Adrenal gland (tissue), 12 donors: ENCODE measurements around the gene KLK14. TPM values are rescaled to one million over a fixed set of nuclear protein-coding genes. Genes with fewer than 3 reads are reported as not detected.

Source experiments
- DNase-seq, 7 donors: peaks; one replicate each; pipeline ENCODE4 v3.0.0-alpha.2; 2019 to 2020
- H3K27ac ChIP-seq, 5 donors: fragments of 200-600 bp; sonication (generic) in 4 of 5; 1 replicate in 3 of 5; 2 replicates in 2 of 5; pipeline versions ENCODE4 v1.5.1 to v1.8.0; 2016 to 2020; ENCODE audit warnings: mild to moderate bottlenecking in 1 of 5
- H3K27me3 ChIP-seq: fragments of 200-600 bp; 2 replicates; pipeline ENCODE4 v1.8.0; 2021
- H3K36me3 ChIP-seq, 2 donors: fragments of 200-600 bp; replicated peaks in 1 of 2; 1 replicate in 1 of 2; 2 replicates in 1 of 2; pipeline versions ENCODE4 v1.5.1 to v1.8.0; 2018 to 2022
- H3K4me1 ChIP-seq, 2 donors: fragments of 200-600 bp; replicated peaks in 1 of 2; 1 replicate in 1 of 2; 2 replicates in 1 of 2; pipeline versions ENCODE4 v1.5.1 to v1.8.0; 2018 to 2021
- H3K4me3 ChIP-seq, 4 donors: fragments of 200-600 bp; sonication (generic) in 3 of 4; one replicate each; pipeline ENCODE4 v1.5.1; 2016 to 2018
- H3K9me3 ChIP-seq, 3 donors: fragments of 200-600 bp; sonication (generic) in 1 of 3; replicated peaks in 1 of 3; 1 replicate in 2 of 3; 2 replicates in 1 of 3; pipeline versions ENCODE4 v1.5.1 to v1.8.0; 2016 to 2021
- POLR2A ChIP-seq, 2 donors: fragments of 450-650 bp; IDR thresholded peaks; one replicate each; pipeline ENCODE4 v1.6.1; 2017; ENCODE audit warnings: antibody characterized with exemption in 2 of 2, mild to moderate bottlenecking in 2 of 2, moderate library complexity in 1 of 2
- WGBS, 4 donors: extraction: QIAGEN DNeasy Blood & Tissue Kit in 2 of 4; methylation state at CpG; one replicate each; pipeline versions ENCODE4 v1.1.5 to v1.1.7; 2013 to 2017; 5-methylcytosine and 5-hydroxymethylcytosine counted together
- intact Hi-C, 2 donors: fragments of 100-400 bp; cut with DNase I; formaldehyde crosslinking; loops; one replicate each; pipeline versions ENCODE4 v1.14.1 to v1.15.0; 2022 to 2023
- polyA plus RNA-seq, 3 donors: library from polyadenylated mRNA; stranded (reverse); fragments of 200-250 nt in 2 of 3; fragments of 350-450 nt in 1 of 3; fragmentation: Illumina TruSeq in 1 of 3; extraction: RNeasy Lipid Tissue Mini Kit (QIAGEN cat#74804) in 1 of 3; gene quantifications; one replicate each; pipeline ENCODE4 v1.2.3, GENCODE V29; 2013 to 2014
- total RNA-seq, 9 donors: library from RNA; depleted of rRNA in 4 of 9; stranded (reverse); fragments of >200 nt in 4 of 9; fragments of 120-200 nt in 1 of 9; fragmentation: NEBNext Ultra II Directional in 1 of 9; extraction: Animal tissue kit (Norgen Biotek cat#: 25700) in 1 of 9; gene quantifications; one replicate each; pipeline versions ENCODE4 v1.1.0 to v1.2.4, GENCODE V29; 2013 to 2023
- TF ChIP-seq, protein P1 (sequence below), 6 experiments: fragments of 450-650 bp in 4 of 6; fragments of 200-600 bp in 2 of 6; sonication (generic) in 1 of 6; IDR thresholded peaks; 1 replicate in 5 of 6; 2 replicates in 1 of 6; pipeline versions ENCODE4 v1.5.1 to v1.8.0; 2016 to 2021; ENCODE audit warnings: antibody characterized with exemption in 6 of 6, mild to moderate bottlenecking in 2 of 6, moderate library complexity in 1 of 6
- donor health status: healthy with polysubstance abuse.
- donor health status: Bipolar disorder and iron deficiency.
- donor health status: DM: yes; HTN: yes; CAD: no.
- donor health status: DM: no; HTN: no; CAD: no.
- donor health status: DM: no; HTN: no; CAD: no.
- donor health status: DM: yes; HTN: yes; CAD: no.

Gene KLK14
- total and polyA plus RNA-seq, 12 donors, result 0.25 to 0.81 (median 0.57) TPM; not detected in 8

DNA sequence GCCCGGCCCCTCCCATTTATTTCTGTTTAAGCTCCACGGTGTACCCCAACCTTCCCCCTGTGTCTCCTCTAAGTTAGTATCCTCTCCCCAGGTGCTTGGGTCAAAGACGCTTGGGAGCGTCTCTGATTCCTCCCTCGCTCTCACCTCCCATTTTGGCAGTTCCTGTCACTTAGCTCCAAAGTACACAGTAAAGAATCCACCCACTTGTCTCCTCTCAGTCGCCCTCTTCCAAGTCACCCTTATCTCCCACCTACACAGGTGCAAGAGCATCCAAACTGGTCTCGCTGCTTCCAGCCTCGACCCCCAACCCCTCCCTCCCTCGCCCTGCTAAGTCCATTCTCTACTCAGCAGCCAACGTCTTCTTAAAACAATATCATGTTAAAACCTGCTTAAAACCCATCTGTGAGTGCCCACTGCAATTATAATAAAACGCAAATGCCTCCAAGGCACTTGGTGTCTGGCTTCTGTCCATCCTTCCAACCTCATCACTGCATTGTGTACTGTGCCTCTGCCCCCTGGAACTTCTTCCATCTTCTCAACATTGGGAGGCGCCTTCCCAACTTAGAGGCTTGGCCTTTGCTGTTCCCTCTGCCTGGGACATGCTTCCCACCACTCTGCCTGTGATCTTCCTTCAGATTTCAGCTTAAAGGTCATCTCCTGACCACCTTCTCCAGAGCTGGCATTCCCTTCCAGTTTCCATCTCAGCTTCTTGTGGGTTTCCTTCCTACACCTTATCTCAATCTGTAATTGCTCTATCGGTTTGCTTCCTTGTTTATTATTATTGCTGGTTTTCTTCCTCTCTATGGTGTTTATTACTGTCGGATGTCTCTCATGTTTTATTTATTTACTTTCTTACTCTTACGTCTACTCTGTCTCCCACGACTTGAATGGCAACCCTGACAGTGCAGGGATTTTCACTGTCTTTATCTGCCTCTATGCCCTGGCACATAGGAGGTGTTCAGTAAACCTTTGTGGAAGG, 9.5 kb upstream of the KLK14 start:
- no peak for DNase-seq
- 67 to 71% (median 71%) methylated on average over 16 of the region's 16 CpGs for WGBS, 4 donors
- no peak overlapping the region for H3K27ac ChIP-seq
- intact Hi-C loops, result loop anchor here (10.0 kb wide), 3 partner anchors 77 to 167 kb away; partner anchors contain the start of gene KLK10 (in 1 of the 2)
- H3K4me3 ChIP-seq, result no peak overlapping the region
- H3K4me1 ChIP-seq, result no peaks in the 10 kb centered on the region
- H3K36me3 ChIP-seq, result no peaks in the 10 kb centered on the region
- TF ChIP-seq POLR2A (IDR thresholded peaks at IDR 0.05), result no peak
- TF ChIP-seq, protein P1, sequence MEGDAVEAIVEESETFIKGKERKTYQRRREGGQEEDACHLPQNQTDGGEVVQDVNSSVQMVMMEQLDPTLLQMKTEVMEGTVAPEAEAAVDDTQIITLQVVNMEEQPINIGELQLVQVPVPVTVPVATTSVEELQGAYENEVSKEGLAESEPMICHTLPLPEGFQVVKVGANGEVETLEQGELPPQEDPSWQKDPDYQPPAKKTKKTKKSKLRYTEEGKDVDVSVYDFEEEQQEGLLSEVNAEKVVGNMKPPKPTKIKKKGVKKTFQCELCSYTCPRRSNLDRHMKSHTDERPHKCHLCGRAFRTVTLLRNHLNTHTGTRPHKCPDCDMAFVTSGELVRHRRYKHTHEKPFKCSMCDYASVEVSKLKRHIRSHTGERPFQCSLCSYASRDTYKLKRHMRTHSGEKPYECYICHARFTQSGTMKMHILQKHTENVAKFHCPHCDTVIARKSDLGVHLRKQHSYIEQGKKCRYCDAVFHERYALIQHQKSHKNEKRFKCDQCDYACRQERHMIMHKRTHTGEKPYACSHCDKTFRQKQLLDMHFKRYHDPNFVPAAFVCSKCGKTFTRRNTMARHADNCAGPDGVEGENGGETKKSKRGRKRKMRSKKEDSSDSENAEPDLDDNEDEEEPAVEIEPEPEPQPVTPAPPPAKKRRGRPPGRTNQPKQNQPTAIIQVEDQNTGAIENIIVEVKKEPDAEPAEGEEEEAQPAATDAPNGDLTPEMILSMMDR (IDR thresholded peaks at IDR 0.05), result no peak
- no peaks in the 10 kb centered on the region for H3K9me3 ChIP-seq
- no peaks in the 10 kb centered on the region for H3K27me3 ChIP-seq

DNA sequence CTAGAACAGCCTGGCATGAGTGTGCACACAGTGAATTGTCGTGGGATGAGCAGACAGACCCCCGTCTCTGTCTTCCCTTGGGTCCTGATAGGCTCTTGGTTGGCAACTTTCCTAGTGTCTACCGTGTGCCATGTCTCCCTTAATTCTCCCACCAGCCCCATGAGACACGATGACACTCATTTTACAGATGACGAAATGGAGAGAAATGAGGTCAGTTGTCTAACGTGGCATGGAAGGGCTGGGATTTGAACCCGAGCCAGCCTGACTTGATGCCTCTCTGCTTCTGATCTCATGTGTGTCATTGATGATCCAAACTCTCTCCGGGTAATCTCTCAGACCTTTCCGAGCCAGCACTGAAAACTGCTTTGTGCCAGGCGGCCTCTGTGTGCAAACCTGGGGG, 8.4 kb upstream of the KLK14 start:
- intact Hi-C loops, result loop anchor here (10.0 kb wide), 3 partner anchors 76 to 166 kb away; partner anchors contain the start of gene KLK10 (in 1 of the 2)
- H3K27ac ChIP-seq, result no peak overlapping the region

DNA sequence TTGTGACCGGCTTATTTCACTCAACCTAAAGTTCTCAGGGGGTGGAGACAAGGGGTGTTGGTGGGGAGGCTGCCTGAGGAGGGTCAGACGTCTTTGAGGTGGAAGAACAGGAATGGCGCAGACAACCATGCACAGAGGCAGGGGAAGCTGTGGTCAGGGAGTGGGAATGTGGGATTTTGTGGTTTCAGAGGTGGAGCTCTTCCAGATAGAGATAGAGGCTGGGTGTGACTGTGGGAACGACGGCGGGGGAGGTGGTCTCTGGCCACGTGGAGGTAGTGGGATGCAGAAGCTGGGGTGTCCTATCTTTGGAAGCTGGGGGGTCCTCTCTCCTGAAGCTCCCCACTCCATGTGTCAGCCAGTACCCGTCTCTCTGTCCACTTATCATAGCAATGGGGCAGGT, 7.8 kb upstream of the KLK14 start:
- DNase-seq, result no peak
- Histone ChIP-seq H3K27me3 (no peaks in the 10 kb centered on the region), H3K36me3 (no peaks in the 10 kb centered on the region), H3K4me1 (no peaks in the 10 kb centered on the region), H3K27ac (no peak overlapping the region), H3K9me3 (no peaks in the 10 kb centered on the region), H3K4me3 (no peak overlapping the region)
- 72 to 74% (median 73%) methylated on average over 8 of the region's 8 CpGs for WGBS, 4 donors
- intact Hi-C loops, result loop anchor here (10.0 kb wide), 3 partner anchors 76 to 166 kb away; partner anchors contain the start of gene KLK10 (in 1 of the 2)
- TF ChIP-seq POLR2A (IDR thresholded peaks at IDR 0.05), result no peak
- TF ChIP-seq, protein P1 (IDR thresholded peaks at IDR 0.05), result no peak

More for the DNA sequence above, 8.4 kb upstream of the KLK14 start:
- DNase-seq, result no peak
- Histone ChIP-seq H3K4me1 (no peaks in the 10 kb centered on the region), H3K27me3 (no peaks in the 10 kb centered on the region), H3K4me3 (no peak overlapping the region), H3K9me3 (no peaks in the 10 kb centered on the region), H3K36me3 (no peaks in the 10 kb centered on the region)
- TF ChIP-seq POLR2A (IDR thresholded peaks at IDR 0.05), result no peak
- TF ChIP-seq, protein P1 (IDR thresholded peaks at IDR 0.05), result no peak
- 73 to 87% (median 78%) methylated on average over 10 of the region's 10 CpGs for WGBS, 4 donors

DNA sequence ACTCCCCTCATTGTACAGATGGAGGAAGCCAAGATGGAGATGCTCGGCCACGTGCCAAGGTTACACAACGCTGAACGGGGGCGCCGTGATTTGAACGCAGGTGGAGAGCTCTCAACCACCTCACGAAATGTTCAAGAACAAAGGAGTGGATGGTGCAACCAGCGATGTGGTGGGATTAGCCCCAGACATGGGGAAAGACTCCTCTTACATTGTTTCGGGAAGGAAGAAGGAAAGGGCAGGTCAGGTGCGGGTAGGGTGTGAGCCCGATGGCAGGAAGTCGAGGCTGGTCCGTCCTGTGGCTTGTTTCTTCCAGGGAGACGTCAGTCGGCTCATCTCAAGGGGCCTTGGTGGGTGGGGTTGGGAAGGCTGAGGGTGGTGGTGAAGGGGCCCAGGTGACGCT, 7.1 kb upstream of the KLK14 start:
- no peaks in the 10 kb centered on the region for H3K27me3 ChIP-seq
- H3K27ac ChIP-seq, result no peak overlapping the region
- H3K4me1 ChIP-seq, result no peaks in the 10 kb centered on the region
- intact Hi-C loops, result loop anchor here (10.0 kb wide), 3 partner anchors 75 to 165 kb away; partner anchors contain the start of gene KLK10 (in 1 of the 2)
- DNase-seq, result no peak
- no peak overlapping the region for H3K4me3 ChIP-seq
- 87 to 94% (median 89%) methylated on average over 17 of the region's 17 CpGs for WGBS, 4 donors
- H3K9me3 ChIP-seq, result no peaks in the 10 kb centered on the region
- TF ChIP-seq POLR2A (IDR thresholded peaks at IDR 0.05), result no peak
- TF ChIP-seq, protein P1 (IDR thresholded peaks at IDR 0.05), result no peak
- H3K36me3 ChIP-seq, result no peaks in the 10 kb centered on the region
